Colonic mucosa (tissue), 4 donors: Measurements from ENCODE around the gene ASB10. TPM values are rescaled to one million over a fixed set of nuclear protein-coding genes. Genes with fewer than 3 reads are reported as not detected.

Experiments
- DNase-seq: peaks from one replicate; pipeline ENCODE4 v3.0.0-alpha.2; 2020
- H3K27ac ChIP-seq: fragments of 200-600 bp; one replicate; pipeline ENCODE4 v1.8.0; 2021
- H3K27me3 ChIP-seq: fragments of 200-600 bp; one replicate; pipeline ENCODE4 v1.8.0; 2021
- H3K36me3 ChIP-seq: fragments of 200-600 bp; one replicate; pipeline ENCODE4 v1.8.0; 2021
- H3K4me1 ChIP-seq: fragments of 200-600 bp; one replicate; pipeline ENCODE4 v1.8.0; 2021; ENCODE audit warnings: mild to moderate bottlenecking
- H3K4me3 ChIP-seq: fragments of 200-600 bp; one replicate; pipeline ENCODE4 v1.8.0; 2021
- H3K9ac ChIP-seq, 2 donors: one replicate each; pipeline ENCODE4 v1.7.0; 2013; ENCODE audit warnings: control low read depth in 2 of 2, low read depth in 2 of 2, low read length in 2 of 2
- H3K9me3 ChIP-seq: fragments of 200-600 bp; one replicate; pipeline ENCODE4 v1.8.0; 2021
- intact Hi-C: fragments of 100-400 bp; cut with DNase I; formaldehyde crosslinking; loops from one replicate; pipeline ENCODE4 v1.14.1; 2022
- total RNA-seq, 2 donors: library from RNA; stranded (reverse); fragmentation: NEBNext Ultra II Directional in 1 of 2; extraction: Animal tissue kit (Norgen Biotek cat#: 25700) in 1 of 2; gene quantifications; one replicate each; pipeline ENCODE4 v1.2.1, GENCODE V29; 2021
- TF ChIP-seq, protein P1 (sequence below): fragments of 200-600 bp; IDR thresholded peaks from one replicate; pipeline ENCODE4 v1.8.0; 2022; ENCODE audit warnings: antibody characterized with exemption, mild to moderate bottlenecking
- donor health status: healthy.
- donor health status: DM: no; HTN: no; CAD: no.
- donor health status: DM: no; HTN: no; CAD: no.

ASB10 gene
- total RNA-seq, 2 donors from 2014 or later = not detected

DNA sequence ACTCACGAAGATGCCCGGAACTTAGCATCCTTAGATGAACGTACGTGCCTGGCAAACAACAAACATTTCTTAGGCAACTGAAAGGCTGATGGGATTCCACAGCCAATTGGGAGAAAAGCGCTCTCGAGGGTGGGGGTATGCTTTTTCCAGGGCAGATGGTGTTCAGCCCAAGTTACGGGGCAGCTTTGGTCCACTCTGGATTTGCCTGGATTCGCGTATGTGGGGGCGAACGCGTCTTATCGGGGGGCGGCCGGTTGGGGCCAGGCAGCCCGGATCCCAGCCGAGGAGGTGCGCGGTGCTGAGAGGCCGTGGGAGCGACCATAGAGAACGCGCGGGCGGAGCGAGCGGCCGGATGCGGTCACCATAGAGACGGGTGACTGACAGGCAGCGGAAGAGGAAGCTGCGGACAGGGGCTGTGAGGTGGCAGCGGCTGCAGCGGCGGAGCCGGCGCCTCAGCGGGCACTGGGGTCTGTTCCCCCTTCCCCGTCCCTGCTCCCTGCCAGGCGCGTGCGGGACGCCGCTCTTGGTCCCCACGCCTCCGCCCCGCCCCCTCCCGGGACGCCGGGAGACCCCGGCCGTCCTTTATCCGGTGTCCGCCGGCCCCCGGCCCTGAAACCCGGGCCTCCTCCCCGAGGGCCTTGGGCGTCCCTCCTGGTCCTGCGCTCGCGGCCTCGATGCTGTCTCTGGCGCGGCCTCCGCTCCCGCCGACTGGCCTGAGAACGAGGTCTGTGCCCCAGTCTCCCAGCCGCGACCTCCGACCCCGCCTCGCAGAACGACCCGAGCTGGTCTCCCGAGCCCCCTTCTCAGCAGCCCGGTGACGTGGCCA lies 45.3 kb upstream of the ASB10 start, which contains the start of gene CHPF2:
Gene CHPF2, plus strand, starts transcription at position 393 of the 826 bp plus-strand sequence. CDS start 1,529 bp downstream, outside the sequence.
- Histone ChIP-seq H3K27me3 (no peaks in the 10 kb centered on the region), H3K4me1 (peaks cover 14% of the 10 kb centered on the region), H3K4me3 (peak within 1 kb of the TSS; percentile 86), H3K9ac (peak within 1 kb of the TSS; percentile 81 to 93), H3K27ac (peak within 1 kb of the TSS; percentile 53), H3K36me3 (no peaks in the 10 kb centered on the region), H3K9me3 (no peaks in the 10 kb centered on the region)
- TF ChIP-seq, protein P1, sequence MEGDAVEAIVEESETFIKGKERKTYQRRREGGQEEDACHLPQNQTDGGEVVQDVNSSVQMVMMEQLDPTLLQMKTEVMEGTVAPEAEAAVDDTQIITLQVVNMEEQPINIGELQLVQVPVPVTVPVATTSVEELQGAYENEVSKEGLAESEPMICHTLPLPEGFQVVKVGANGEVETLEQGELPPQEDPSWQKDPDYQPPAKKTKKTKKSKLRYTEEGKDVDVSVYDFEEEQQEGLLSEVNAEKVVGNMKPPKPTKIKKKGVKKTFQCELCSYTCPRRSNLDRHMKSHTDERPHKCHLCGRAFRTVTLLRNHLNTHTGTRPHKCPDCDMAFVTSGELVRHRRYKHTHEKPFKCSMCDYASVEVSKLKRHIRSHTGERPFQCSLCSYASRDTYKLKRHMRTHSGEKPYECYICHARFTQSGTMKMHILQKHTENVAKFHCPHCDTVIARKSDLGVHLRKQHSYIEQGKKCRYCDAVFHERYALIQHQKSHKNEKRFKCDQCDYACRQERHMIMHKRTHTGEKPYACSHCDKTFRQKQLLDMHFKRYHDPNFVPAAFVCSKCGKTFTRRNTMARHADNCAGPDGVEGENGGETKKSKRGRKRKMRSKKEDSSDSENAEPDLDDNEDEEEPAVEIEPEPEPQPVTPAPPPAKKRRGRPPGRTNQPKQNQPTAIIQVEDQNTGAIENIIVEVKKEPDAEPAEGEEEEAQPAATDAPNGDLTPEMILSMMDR = no peak
- intact Hi-C loops = no loop called here
- peak; percentile 95 for DNase-seq

DNA sequence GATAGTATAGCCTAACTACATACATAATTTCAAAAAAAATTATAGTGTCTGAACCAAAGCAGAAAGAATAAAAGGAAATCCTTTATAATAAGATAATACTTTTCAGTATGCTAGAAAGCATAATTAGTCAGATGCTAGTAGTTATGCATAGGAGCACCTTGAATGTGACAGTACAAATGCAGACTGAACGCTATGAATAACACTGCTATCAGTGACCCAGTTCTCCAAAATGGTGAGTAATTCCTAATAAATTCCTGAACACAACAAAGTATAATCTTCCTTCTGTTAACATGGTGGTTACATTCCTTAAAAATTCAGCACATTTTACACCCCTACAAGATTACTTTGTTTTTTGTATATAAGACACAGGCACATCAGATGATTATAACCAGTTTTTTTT lies 44.0 kb upstream of the ASB10 start:
- no peak overlapping the region for H3K9ac ChIP-seq
- H3K27ac ChIP-seq = no peak overlapping the region
- no peaks in the 10 kb centered on the region for H3K9me3 ChIP-seq
- no peaks in the 10 kb centered on the region for H3K36me3 ChIP-seq
- no peaks in the 10 kb centered on the region for H3K27me3 ChIP-seq
- intact Hi-C loops = no loop called here
- no peak for DNase-seq
- no peak overlapping the region for H3K4me3 ChIP-seq
- TF ChIP-seq, protein P1 = no peak
- H3K4me1 ChIP-seq = peaks cover 14% of the 10 kb centered on the region

DNA sequence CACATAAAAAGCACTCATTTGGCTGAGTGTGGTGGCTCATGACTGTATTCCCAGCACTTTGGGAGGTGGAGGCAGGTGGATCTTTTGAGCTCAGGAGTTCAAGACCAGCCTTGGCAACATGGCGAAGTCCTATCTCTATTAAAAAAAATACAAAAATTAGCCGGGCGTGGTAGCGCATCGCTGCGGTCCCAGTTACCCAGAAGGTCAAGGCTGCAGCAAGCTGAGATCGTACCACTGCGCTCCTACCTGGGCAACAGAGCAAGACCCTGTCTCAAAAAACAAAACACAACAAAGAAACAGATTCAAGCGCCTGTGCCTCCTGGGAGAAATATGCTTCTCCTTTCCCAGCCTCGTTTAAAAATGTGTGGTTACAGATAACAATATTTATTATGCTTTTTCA lies 42.2 kb upstream of the ASB10 start:
- Histone ChIP-seq H3K27me3 (no peaks in the 10 kb centered on the region), H3K27ac (peak overlapping the region; percentile 86), H3K4me1 (peaks cover 14% of the 10 kb centered on the region), H3K9me3 (no peaks in the 10 kb centered on the region), H3K36me3 (no peaks in the 10 kb centered on the region), H3K4me3 (no peak overlapping the region), H3K9ac (no peak overlapping the region)
- TF ChIP-seq, protein P1 = no peak
- no peak for DNase-seq
- intact Hi-C loops = no loop called here

DNA sequence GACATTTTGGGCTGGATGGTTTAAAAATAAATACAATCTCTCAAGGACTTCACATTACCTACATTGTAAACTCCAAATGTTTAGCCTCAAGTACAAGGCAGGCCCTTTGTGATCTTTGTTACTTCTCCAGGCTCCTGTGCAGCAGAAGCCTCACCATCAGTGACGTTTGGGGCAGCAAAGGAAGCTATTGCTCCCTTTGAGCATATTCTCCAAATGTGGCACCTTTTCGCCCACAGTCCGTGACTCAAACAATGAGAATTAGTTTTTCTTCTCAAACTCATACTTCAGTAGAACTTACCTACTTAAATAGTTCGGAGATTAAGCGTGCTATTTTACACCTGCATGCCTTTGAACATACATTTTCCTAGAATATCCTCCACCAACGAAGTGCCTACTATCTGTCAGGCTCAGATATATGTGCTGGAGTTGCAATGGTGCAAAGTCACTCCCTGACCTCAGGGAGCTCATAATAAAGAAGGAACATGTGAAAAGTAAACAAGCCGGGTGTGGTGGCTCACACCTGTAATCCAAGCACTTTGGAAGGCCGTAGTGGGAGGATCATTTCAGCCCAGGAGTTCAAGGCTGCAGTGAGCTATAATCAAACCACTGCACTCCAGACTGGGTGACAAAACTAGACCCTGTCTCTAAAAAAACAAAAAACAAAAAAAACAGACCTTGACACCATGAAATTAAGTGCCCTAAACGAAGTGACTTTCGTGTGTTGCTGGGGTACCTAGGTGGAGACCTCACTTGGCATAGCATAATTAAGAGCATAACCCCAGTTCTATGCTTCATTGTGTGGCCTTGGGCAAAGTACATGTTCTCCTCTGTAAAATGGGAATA lies 41.2 kb upstream of the ASB10 start:
- H3K4me3 ChIP-seq = peak overlapping the region; percentile 83
- peak; percentile 77 for DNase-seq
- TF ChIP-seq, protein P1 = no peak
- peaks cover 8% of the 10 kb centered on the region for H3K36me3 ChIP-seq
- H3K9me3 ChIP-seq = no peaks in the 10 kb centered on the region
- peak overlapping the region; percentile 46 to 66 for H3K9ac ChIP-seq
- intact Hi-C loops = no loop called here
- H3K4me1 ChIP-seq = peaks cover 5% of the 10 kb centered on the region
- H3K27ac ChIP-seq = peak overlapping the region; percentile 86
- no peaks in the 10 kb centered on the region for H3K27me3 ChIP-seq
